T-cell (primary cell): ENCODE measurements around the gene CYP2W1. TPM values are rescaled to one million over a fixed set of nuclear protein-coding genes. Genes with fewer than 3 reads are reported as not detected.
"Not testable (repeated sequence)": the region's sequence is repeated elsewhere in the genome, so short reads cannot be mapped to it uniquely, and the experiment has no call there.

Experiments used
- ATAC-seq, 4 experiments: fragments of 200-7000 bp in 3 of 4; fragments of 150-1000 bp in 1 of 4; cut with Tn5 transposase; replicated peaks in 1 of 4; 1 replicate in 3 of 4; 2 replicates in 1 of 4; pipeline ENCODE4 v1.10.0; 2021; ENCODE audit warnings: moderate library complexity in 3 of 4, mild to moderate bottlenecking in 2 of 4, moderate number of reproducible peaks in 1 of 4
- CTCF ChIA-PET, 2 donors: fragments of 300-600 bp; sonication (Branson Sonifier 250); formaldehyde crosslinking; loops; one replicate each; lab custom pipeline; 2022; ENCODE audit warnings: antibody characterized with exemption in 2 of 2; lab: Charles Lee
- POLR2A ChIA-PET, 2 donors: fragments of 300-600 bp; sonication (Branson Sonifier 250); formaldehyde crosslinking; loops; one replicate each; lab custom pipeline; 2022; ENCODE audit warnings: antibody characterized with exemption in 2 of 2; lab: Charles Lee
- DNase-seq, 35 experiments: peaks; one replicate each; pipeline versions ENCODE4 v3.0.0 to v3.0.0-alpha.2; 2013 to 2023
- H3K27ac ChIP-seq: one replicate; pipeline ENCODE4 v1.5.1; 2013; ENCODE audit warnings: low read length
- H3K27me3 ChIP-seq, 2 experiments: replicated peaks in 1 of 2; 1 replicate in 1 of 2; 2 replicates in 1 of 2; pipeline versions ENCODE4 v1.6.1 to v1.7.0; 2013; ENCODE audit warnings: low read length in 1 of 2, mixed read lengths in 1 of 2; ENCODE audit not compliant: control insufficient read depth in 2 of 2, insufficient read depth in 2 of 2; ENCODE audit errors: extremely low read depth in 1 of 2
- H3K36me3 ChIP-seq, 2 donors: 1 replicate in 1 of 2; 2 replicates in 1 of 2; pipeline versions ENCODE4 v1.6.1 to v1.7.0; 2013; ENCODE audit warnings: low read length in 1 of 2; ENCODE audit not compliant: control insufficient read depth in 2 of 2, insufficient read depth in 1 of 2; ENCODE audit errors: extremely low read depth in 1 of 2
- H3K4me1 ChIP-seq, 2 experiments: 1 replicate in 1 of 2; 2 replicates in 1 of 2; pipeline versions ENCODE4 v1.6.1 to v1.7.0; 2013; ENCODE audit warnings: low read length in 2 of 2, mixed read lengths in 1 of 2; ENCODE audit not compliant: insufficient read depth in 2 of 2, control insufficient read depth in 1 of 2; ENCODE audit errors: extremely low read depth in 1 of 2
- H3K4me3 ChIP-seq, 2 donors: 1 replicate in 1 of 2; 2 replicates in 1 of 2; pipeline versions ENCODE4 v1.5.1 to v1.7.0; 2013; ENCODE audit warnings: mild to moderate bottlenecking in 2 of 2, low read length in 1 of 2, moderate library complexity in 1 of 2; ENCODE audit not compliant: control insufficient read depth in 1 of 2; ENCODE audit errors: extremely low read depth in 1 of 2
- H3K9me3 ChIP-seq: 2 replicates; pipeline ENCODE4 v1.7.0; 2013
- H3K27ac Mint-ChIP-seq, 2 donors: one replicate each; pipeline ENCODE4 v1.8.0; 2020 to 2021; ENCODE audit warnings: mild to moderate bottlenecking in 2 of 2, mixed read lengths in 2 of 2
- H3K27me3 Mint-ChIP-seq, 2 donors: one replicate each; pipeline ENCODE4 v1.8.0; 2021 to 2022; ENCODE audit warnings: mixed read lengths in 2 of 2
- H3K36me3 Mint-ChIP-seq: one replicate; pipeline ENCODE4 v1.8.0; 2021; ENCODE audit warnings: mixed read lengths
- H3K4me1 Mint-ChIP-seq, 3 donors: one replicate each; pipeline ENCODE4 v1.8.0; 2020 to 2022; ENCODE audit warnings: mixed read lengths in 3 of 3, mild to moderate bottlenecking in 1 of 3
- H3K4me3 Mint-ChIP-seq, 3 donors: one replicate each; pipeline ENCODE4 v1.8.0; 2020 to 2022; ENCODE audit warnings: mild to moderate bottlenecking in 3 of 3, mixed read lengths in 3 of 3, moderate library complexity in 3 of 3
- H3K9me3 Mint-ChIP-seq, 3 donors: one replicate each; pipeline ENCODE4 v1.8.0; 2020 to 2022; ENCODE audit warnings: mixed read lengths in 3 of 3
- WGBS: methylation state at CpG from one replicate; pipeline ENCODE4 v1.1.5; 2013; ENCODE audit warnings: missing lambda C conversion rate; ENCODE audit not compliant: insufficient coverage; 5-methylcytosine and 5-hydroxymethylcytosine counted together
- total RNA-seq, 35 experiments: library from RNA in 6 of 35; stranded (reverse) in 6 of 35; fragments of 120-200 nt in 1 of 35; gene quantifications; one replicate each; pipeline versions ENCODE4 v1.2.1 to v1.2.4 and lab custom pipeline; 2013 to 2026

Gene CYP2W1
- total RNA-seq, 5 donors from 2014 or later (not counting 1 experiment from before 2014, with no cell fraction given): 0.19 TPM; not detected in 4

DNA sequence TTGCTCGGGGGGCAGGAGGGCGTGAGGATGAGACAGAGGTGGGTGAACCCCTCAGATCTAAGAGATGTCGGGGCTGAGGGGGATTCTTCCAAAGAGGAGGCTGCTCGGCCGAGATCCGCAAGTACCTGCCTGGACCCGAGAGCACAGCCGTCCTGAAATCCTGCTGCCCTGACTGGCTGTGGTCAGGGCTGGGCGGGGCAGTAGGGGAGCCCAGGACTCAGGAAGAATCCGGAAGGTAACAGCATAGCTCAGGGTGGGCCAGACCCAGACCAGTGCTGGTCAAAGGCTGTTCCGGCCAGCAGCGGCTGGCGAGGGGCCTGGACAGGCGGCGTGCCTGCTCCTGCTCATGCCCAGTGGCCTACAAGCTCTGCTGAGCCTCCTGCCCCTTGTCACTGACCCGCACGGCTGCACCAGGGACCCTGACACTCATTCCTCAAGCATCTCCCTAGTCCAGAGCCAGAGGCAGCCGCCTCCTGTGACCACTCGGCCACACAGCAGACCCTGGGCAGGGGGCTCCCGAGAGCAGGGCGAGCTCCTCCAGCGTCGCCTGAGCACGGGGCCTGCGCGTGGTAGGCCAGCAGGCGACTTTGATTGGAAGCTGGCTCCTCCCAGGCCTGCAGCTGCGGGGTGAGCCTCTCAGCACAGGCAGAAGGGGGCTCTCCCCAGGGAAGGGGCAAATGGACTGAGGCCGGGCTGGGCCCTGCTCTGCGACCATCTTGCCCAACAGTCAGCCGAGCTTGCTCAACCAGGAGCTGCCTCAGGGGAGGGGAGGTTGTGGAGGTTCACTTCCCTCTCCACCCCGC, 25.4 kb upstream of the CYP2W1 start:
- ChIA-PET CTCF (interaction anchor here in 1 of 2 donors (0.8 kb wide), 1 partner anchor 10 kb away, joined by 3 read pairs; no protein-coding TSS in a partner anchor), POLR2A (interaction anchor here in 1 of 2 donors (0.6 kb wide), 1 partner anchor 32 kb away, joined by 3 read pairs; no protein-coding TSS in a partner anchor)
- H3K4me1 ChIP-seq: peaks cover 0 to 18% of the 10 kb centered on the region in 2 experiments
- Mint-ChIP-seq H3K4me1 (peaks cover 0 to 10% (median 0%) of the 10 kb centered on the region in 3 donors), H3K9me3 (no peaks in the 10 kb centered on the region), H3K36me3 (no peaks in the 10 kb centered on the region), H3K27ac (no peak overlapping the region), H3K27me3 (peaks cover 3 to 6% of the 10 kb centered on the region in 2 donors), H3K4me3 (no peak overlapping the region)
- ATAC-seq (no peak), DNase-seq (no peak)
- 91% methylated on average over 27 of the region's 32 CpGs for WGBS
- no peak overlapping the region for H3K27ac ChIP-seq
- H3K9me3 ChIP-seq: no peaks in the 10 kb centered on the region
- no peaks in the 10 kb centered on the region for H3K36me3 ChIP-seq
- H3K27me3 ChIP-seq: peaks cover 0 to 45% of the 10 kb centered on the region in 2 experiments
- H3K4me3 ChIP-seq: no peak overlapping the region

DNA sequence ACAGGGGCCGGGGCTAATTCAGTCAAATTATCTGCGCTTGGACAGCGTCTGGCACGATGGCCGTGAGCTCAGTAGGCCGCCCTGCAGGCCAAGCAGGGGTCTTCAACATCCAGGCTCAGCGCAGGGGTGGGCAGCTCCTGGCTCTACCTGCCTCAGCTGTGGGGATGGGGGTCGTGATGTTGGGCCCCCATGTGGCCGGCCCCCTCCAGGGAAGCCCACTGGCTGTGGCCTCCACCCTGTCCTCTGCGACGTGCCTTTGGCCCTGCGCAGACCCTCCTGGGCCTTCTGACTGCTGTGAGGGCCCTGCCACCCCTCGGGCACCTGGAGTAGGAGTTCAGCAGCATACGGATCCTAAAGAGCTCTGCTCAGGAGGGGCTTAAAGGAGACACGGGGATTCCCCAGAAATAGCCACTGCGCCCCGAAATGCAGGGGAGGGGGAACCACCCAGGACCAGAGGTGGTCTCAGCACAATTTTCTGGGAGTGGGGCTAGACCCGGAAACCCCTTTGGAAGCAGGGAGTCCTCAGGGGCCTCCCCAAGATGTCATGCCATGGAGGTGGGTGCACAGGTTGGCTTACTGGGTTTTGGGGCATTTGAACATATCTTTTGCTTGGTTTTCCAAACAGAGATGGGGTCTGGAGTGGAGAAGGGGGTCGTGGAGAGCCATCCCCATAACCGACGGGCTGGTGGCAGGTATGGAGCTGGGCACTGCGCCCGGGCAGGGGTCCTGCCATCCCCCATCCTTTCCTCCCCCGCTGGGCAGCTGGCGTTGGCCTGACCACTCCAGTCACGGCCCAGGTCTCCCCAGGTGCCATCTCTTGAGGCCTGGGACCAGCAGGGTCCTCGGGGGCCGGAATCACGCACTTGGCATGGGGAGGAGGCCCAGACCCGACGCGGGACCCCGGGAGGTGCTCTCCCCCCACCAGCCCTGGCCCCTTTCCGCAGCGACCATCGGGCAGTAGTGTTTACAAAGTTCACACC, 24.5 kb upstream of the CYP2W1 start:
- POLR2A ChIA-PET: interaction anchor here in 1 of 2 donors (0.6 to 0.7 kb wide), 2 partner anchors 31 to 1593 kb away, joined by 3 read pairs; no protein-coding TSS in a partner anchor
- Mint-ChIP-seq H3K27me3 (peaks cover 3 to 6% of the 10 kb centered on the region in 2 donors), H3K4me1 (peaks cover 2 to 12% (median 3%) of the 10 kb centered on the region in 3 donors), H3K9me3 (no peaks in the 10 kb centered on the region), H3K27ac (no peak overlapping the region), H3K4me3 (no peak overlapping the region), H3K36me3 (no peaks in the 10 kb centered on the region)
- no peak for DNase-seq
- WGBS: 86% methylated on average over 17 of the region's 36 CpGs
- H3K27ac ChIP-seq: no peak overlapping the region
- H3K4me3 ChIP-seq: no peak overlapping the region
- peaks cover 0 to 18% of the 10 kb centered on the region in 2 experiments for H3K4me1 ChIP-seq
- no peaks in the 10 kb centered on the region for H3K36me3 ChIP-seq
- H3K27me3 ChIP-seq: peaks cover 0 to 45% of the 10 kb centered on the region in 2 experiments
- CTCF ChIA-PET: no interaction called here
- H3K9me3 ChIP-seq: no peaks in the 10 kb centered on the region
- no peak for ATAC-seq

DNA sequence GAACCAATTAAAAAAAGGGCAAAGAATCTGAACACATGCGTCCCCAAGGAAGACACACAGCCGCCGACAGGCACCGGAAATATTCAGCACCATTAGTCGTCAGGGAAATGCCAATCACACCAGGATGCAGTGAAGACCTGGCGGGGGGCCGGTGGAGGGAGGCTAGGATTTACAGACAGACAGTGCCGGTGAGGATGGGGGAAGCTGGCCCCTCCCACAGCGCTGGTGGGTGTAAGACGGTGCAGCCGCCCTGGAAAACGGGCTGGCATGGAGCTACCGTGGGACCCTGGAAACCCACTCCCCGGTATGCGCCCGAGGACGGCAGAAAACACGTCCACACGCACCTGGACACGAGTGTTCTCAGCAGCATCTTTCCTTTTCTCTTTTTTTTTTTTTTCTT, 23.7 kb upstream of the CYP2W1 start:
- DNase-seq (no peak), ATAC-seq (no peak)
- no peak overlapping the region for H3K27ac ChIP-seq
- no peak overlapping the region for H3K27ac Mint-ChIP-seq
- H3K27me3 ChIP-seq: peaks cover 0 to 50% of the 10 kb centered on the region in 2 experiments
- peaks cover 6 to 15% (median 9%) of the 10 kb centered on the region in 3 donors for H3K4me1 Mint-ChIP-seq
- ChIA-PET POLR2A (interaction anchor here in 1 of 2 donors (0.6 kb wide), 1 partner anchor 11 kb away, joined by 3 read pairs; no protein-coding TSS in a partner anchor), CTCF (no interaction called here)
- no peaks in the 10 kb centered on the region for H3K9me3 Mint-ChIP-seq
- H3K4me3 Mint-ChIP-seq: no peak overlapping the region
- WGBS: 86% methylated on average over 12 of the region's 20 CpGs
- no peaks in the 10 kb centered on the region for H3K36me3 ChIP-seq
- H3K36me3 Mint-ChIP-seq: no peaks in the 10 kb centered on the region
- H3K9me3 ChIP-seq: no peaks in the 10 kb centered on the region
- H3K27me3 Mint-ChIP-seq: peaks cover 3 to 6% of the 10 kb centered on the region in 2 donors
- H3K4me1 ChIP-seq: peaks cover 2 to 22% of the 10 kb centered on the region in 2 experiments
- no peak overlapping the region for H3K4me3 ChIP-seq

DNA sequence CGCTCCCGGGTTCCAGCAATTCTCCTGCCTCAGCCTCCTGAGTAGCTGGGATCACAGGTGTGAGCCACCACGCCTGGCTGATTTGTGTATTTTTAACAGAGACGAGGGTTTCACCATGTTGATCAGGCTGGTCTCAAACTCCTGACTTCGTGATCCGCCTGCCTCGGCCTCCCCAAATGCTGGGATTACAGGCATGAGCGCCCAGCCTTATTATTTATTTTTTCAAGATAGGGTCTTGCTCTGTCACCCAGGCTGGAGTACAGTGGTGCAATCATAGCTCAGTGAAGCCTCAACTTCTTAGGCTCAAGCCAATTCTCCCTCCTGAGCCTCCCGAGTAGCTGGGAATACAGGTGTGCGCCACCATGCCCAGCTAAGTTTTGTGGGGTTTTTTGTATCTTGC, 23.2 kb upstream of the CYP2W1 start:
- H3K4me3 Mint-ChIP-seq, H3K9me3 Mint-ChIP-seq, H3K36me3 ChIP-seq, H3K27me3 Mint-ChIP-seq, CTCF ChIA-PET, H3K27ac ChIP-seq, H3K4me3 ChIP-seq, DNase-seq, H3K9me3 ChIP-seq, H3K27ac Mint-ChIP-seq, H3K36me3 Mint-ChIP-seq, ATAC-seq: not testable (repeated sequence)
- POLR2A ChIA-PET: interaction anchor here in 1 of 2 donors (0.6 kb wide), 2 partner anchors 10 to 1381 kb away, joined by 3 to 9 read pairs; no protein-coding TSS in a partner anchor
- WGBS: 97% methylated on average over 9 of the region's 10 CpGs
- H3K4me1 ChIP-seq: peaks cover 2 to 26% of the 10 kb centered on the region in 2 experiments
- H3K27me3 ChIP-seq: peaks cover 0 to 50% of the 10 kb centered on the region in 2 experiments
- H3K4me1 Mint-ChIP-seq: peaks cover 6 to 20% (median 12%) of the 10 kb centered on the region in 3 donors

DNA sequence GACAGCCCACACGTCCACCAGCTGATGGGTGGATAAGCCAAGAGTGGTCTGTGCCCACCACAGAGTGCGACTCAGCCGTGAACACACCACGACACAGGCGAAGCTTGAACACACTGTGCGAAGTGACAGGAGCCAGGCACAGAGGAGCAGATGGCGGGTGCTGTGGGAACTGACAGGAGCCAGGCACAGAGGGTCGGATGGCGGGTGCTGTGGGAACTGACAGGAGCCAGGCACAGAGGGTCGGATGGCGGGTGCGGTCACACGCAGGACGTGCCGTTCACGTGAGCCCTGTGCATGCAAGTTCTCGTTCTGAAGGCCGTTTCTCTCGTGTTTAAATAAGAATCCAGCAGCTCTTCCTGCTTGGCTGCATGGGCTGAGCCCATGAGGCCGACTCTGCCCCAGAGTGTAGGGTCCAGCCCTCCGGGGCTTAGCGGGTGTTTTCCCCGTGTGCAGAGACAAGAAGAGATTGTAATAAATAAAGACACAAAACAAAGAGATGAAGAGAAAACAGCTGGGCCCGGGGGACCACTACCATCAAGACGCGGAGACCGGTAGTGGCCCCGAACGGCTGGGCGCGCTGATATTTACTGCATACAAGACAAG, 22.6 kb upstream of the CYP2W1 start:
- no peaks in the 10 kb centered on the region for H3K9me3 Mint-ChIP-seq
- ChIA-PET CTCF (no interaction called here), POLR2A (interaction anchor here in 1 of 2 donors (0.6 kb wide), 1 partner anchor 1380 kb away, joined by 9 read pairs; no protein-coding TSS in a partner anchor)
- H3K36me3 Mint-ChIP-seq: no peaks in the 10 kb centered on the region
- no peak for ATAC-seq
- no peak overlapping the region for H3K4me3 Mint-ChIP-seq
- H3K4me1 ChIP-seq: peaks cover 4 to 26% of the 10 kb centered on the region in 2 experiments
- no peak overlapping the region for H3K4me3 ChIP-seq
- no peaks in the 10 kb centered on the region for H3K36me3 ChIP-seq
- H3K27me3 Mint-ChIP-seq: peaks cover 3% of the 10 kb centered on the region in 2 donors
- peaks cover 6 to 23% (median 18%) of the 10 kb centered on the region in 3 donors for H3K4me1 Mint-ChIP-seq
- DNase-seq: no peak
- WGBS: 87% methylated on average over 31 of the region's 31 CpGs
- no peaks in the 10 kb centered on the region for H3K9me3 ChIP-seq
- no peak overlapping the region for H3K27ac Mint-ChIP-seq
- H3K27me3 ChIP-seq: peaks cover 0 to 46% of the 10 kb centered on the region in 2 experiments
- H3K27ac ChIP-seq: no peak overlapping the region
